ENCODE results near the gene IFT27.

IFT27 gene

GRCh38 chr22:36764060-36764459 lies 11.9 kb downstream of the IFT27 start:
- no peak for TF ChIP-seq ZFX (IDR thresholded peaks at IDR 0.05)
- no peak for TF ChIP-seq CTCF (conservative IDR thresholded peaks at IDR 0.05)
- no peak overlapping the region for H3K27ac ChIP-seq

GRCh38 chr22:36763576-36763975 lies 12.3 kb downstream of the IFT27 start:
- no peak for TF ChIP-seq CTCF (conservative IDR thresholded peaks at IDR 0.05)
- TF ChIP-seq ZFX (IDR thresholded peaks at IDR 0.05) = no peak

GRCh38 chr22:36762687-36763260 lies 13.1 kb downstream of the IFT27 start:
- TF ChIP-seq CTCF (conservative IDR thresholded peaks at IDR 0.05) (no peak), ZFX (IDR thresholded peaks at IDR 0.05) (no peak)
- H3K27ac ChIP-seq = no peak overlapping the region

More at GRCh38 chr22:36763576-36763975, 12.3 kb downstream of the IFT27 start:
- H3K27ac ChIP-seq = no peak overlapping the region

GRCh38 chr22:36761553-36762240 lies 14.2 kb downstream of the IFT27 start:
- no peak overlapping the region for H3K27ac ChIP-seq
- TF ChIP-seq ZFX (IDR thresholded peaks at IDR 0.05) (no peak), CTCF (conservative IDR thresholded peaks at IDR 0.05) (no peak)

GRCh38 chr22:36760786-36761185 lies 15.1 kb downstream of the IFT27 start:
- TF ChIP-seq CTCF (conservative IDR thresholded peaks at IDR 0.05) = no peak
- TF ChIP-seq ZFX (IDR thresholded peaks at IDR 0.05) = no peak
- no peak overlapping the region for H3K27ac ChIP-seq

- H3K27ac ChIP-seq = no peak overlapping the region
- TF ChIP-seq ZFX (IDR thresholded peaks at IDR 0.05) (no peak), CTCF (conservative IDR thresholded peaks at IDR 0.05) (no peak)
These were observed 16.3 kb downstream of the IFT27 start for GRCh38 chr22:36759481-36760159.

- TF ChIP-seq CTCF (conservative IDR thresholded peaks at IDR 0.05) (no peak), ZFX (IDR thresholded peaks at IDR 0.05) (no peak)
- no peak overlapping the region for H3K27ac ChIP-seq
These were observed 17.1 kb downstream of the IFT27 start for GRCh38 chr22:36758792-36759271.

Measured in C4-2B (cell line).